HepG2 (cell line): Measurements from ENCODE around the gene THOC2. TPM values are rescaled to one million over a fixed set of nuclear protein-coding genes. Genes with fewer than 3 reads are reported as not detected.

ENCODE experiments used
- ATAC-seq: fragments of 200-7000 bp; cut with Tn5 transposase; 3 replicates; pipeline ENCODE4 v1.9.1; 2020; ENCODE audit warnings: mild to moderate bottlenecking, moderate library complexity
- BruUV-seq: library from RNA; stranded (reverse); fragments of 400-500 nt; replicated peaks from 2 replicates; lab custom pipeline; 2021; lab: Mats Ljungman, UMichigan
- CTCF ChIA-PET: fragments of 300-600 bp; formaldehyde crosslinking; extraction: SDS; loops from one replicate; lab custom pipeline; 2021; ENCODE audit warnings: low total read pairs, inconsistent platforms, low intra/inter-chr PET ratio; lab: Yijun Ruan, JAX
- POLR2A ChIA-PET: fragments of 350-600 bp; sonication (Branson Sonifier 250); formaldehyde crosslinking; loops from one replicate; lab custom pipeline; 2020; ENCODE audit warnings: antibody characterized with exemption, inconsistent platforms; lab: Yijun Ruan, JAX
- DNase-seq: peaks from one replicate; pipeline ENCODE4 v3.0.0-alpha.2; 2015; ENCODE audit warnings: low spot score
- FAIRE-seq: peaks from 3 replicates; lab custom pipeline; 2011; peaks lifted over from hg19 to GRCh38; lab: Jason Lieb, UNC
- H2AFZ ChIP-seq: one replicate; pipeline ENCODE4 v1.6.1; 2011; ENCODE audit warnings: low read length, inconsistent platforms
- H3K27ac ChIP-seq: fragments of 300-600 bp; 3 replicates; pipeline ENCODE4 v1.8.0; 2011; ENCODE audit warnings: mixed run types, mild to moderate bottlenecking, mixed read lengths, low read length, inconsistent platforms; ENCODE audit not compliant: insufficient read depth; ENCODE audit errors: extremely low read length
- H3K27me3 ChIP-seq, 2 experiments: fragments of 200-600 bp in 1 of 2; 2 replicates in 1 of 2; 3 replicates in 1 of 2; pipeline versions ENCODE4 v1.6.0 to v1.8.0; 2011; ENCODE audit warnings: low read length in 2 of 2, mild to moderate bottlenecking in 2 of 2, moderate library complexity in 2 of 2, inconsistent platforms in 1 of 2; ENCODE audit not compliant: insufficient read depth in 2 of 2, control insufficient read depth in 1 of 2
- H3K36me3 ChIP-seq, 2 experiments: fragments of 200-600 bp in 1 of 2; replicated peaks in 1 of 2; 2 replicates in 1 of 2; 3 replicates in 1 of 2; pipeline versions ENCODE4 v1.5.1 to v1.8.0; 2011; ENCODE audit warnings: low read length in 2 of 2, inconsistent platforms in 1 of 2; ENCODE audit not compliant: insufficient read depth in 2 of 2, control insufficient read depth in 1 of 2
- H3K4me1 ChIP-seq: 2 replicates; pipeline ENCODE4 v1.5.1; 2012; ENCODE audit warnings: low read length, inconsistent platforms; ENCODE audit not compliant: insufficient read depth
- H3K4me2 ChIP-seq: 2 replicates; pipeline ENCODE4 v1.6.0; 2011; ENCODE audit warnings: low read depth, low read length, inconsistent platforms
- H3K4me3 ChIP-seq, 3 experiments: fragments of 200-600 bp in 1 of 3; sonication (generic), shearing (Covaris generic) in 1 of 3; replicated peaks in 1 of 3; 2 replicates each; pipeline ENCODE4 v1.5.1; 2011 to 2016; ENCODE audit warnings: low read length in 3 of 3, inconsistent platforms in 2 of 3, low read depth in 2 of 3, mild to moderate bottlenecking in 2 of 3, control low read depth in 1 of 3, mixed read lengths in 1 of 3; ENCODE audit not compliant: insufficient read depth in 1 of 3
- H3K79me2 ChIP-seq: one replicate; pipeline ENCODE4 v1.6.1; 2011; ENCODE audit warnings: low read length, inconsistent platforms; ENCODE audit not compliant: insufficient read depth
- H3K9ac ChIP-seq: 2 replicates; pipeline ENCODE4 v1.6.0; 2011; ENCODE audit warnings: mild to moderate bottlenecking, low read depth, low read length, inconsistent platforms; ENCODE audit not compliant: insufficient read depth
- H3K9me3 ChIP-seq: 2 replicates; pipeline ENCODE4 v1.5.1; 2012; ENCODE audit warnings: mild to moderate bottlenecking, low read length
- H4K20me1 ChIP-seq: 2 replicates; pipeline ENCODE4 v1.6.0; 2011; ENCODE audit warnings: inconsistent platforms, mild to moderate bottlenecking, low read length, moderate library complexity; ENCODE audit not compliant: insufficient read depth
- ELK4 ChIP-seq: sonication (generic); formaldehyde crosslinking; IDR thresholded peaks from 2 replicates; pipeline ENCODE4 v1.9.0; 2021; ENCODE audit warnings: missing genetic modification reagents, borderline replicate concordance
- GATA4 ChIP-seq: sonication (generic); IDR thresholded peaks from 2 replicates; pipeline ENCODE4 v1.6.1; 2016; ENCODE audit warnings: antibody characterized with exemption, low read depth, borderline replicate concordance
- NCOA1 ChIP-seq: sonication (generic); formaldehyde crosslinking; IDR thresholded peaks from 2 replicates; pipeline ENCODE4 v1.9.0; 2021; ENCODE audit warnings: missing genetic modification reagents
- PCBP1 ChIP-seq: fragments of 200-400 bp; formaldehyde crosslinking; IDR thresholded peaks from 2 replicates; pipeline ENCODE4 v1.6.1; 2017; ENCODE audit warnings: mild to moderate bottlenecking, low read depth, low read length, borderline replicate concordance
- TCF7 ChIP-seq: sonication (generic); IDR thresholded peaks from 2 replicates; pipeline ENCODE4 v1.6.1; 2016; ENCODE audit warnings: antibody characterized with exemption, low read depth
- ZFAT ChIP-seq: sonication (generic); formaldehyde crosslinking; conservative IDR thresholded peaks from 2 replicates; pipeline ENCODE4 v1.8.1; 2023; ENCODE audit warnings: missing genetic modification reagents, inconsistent platforms
- ZNF276 ChIP-seq: sonication (generic); formaldehyde crosslinking; IDR thresholded peaks from 2 replicates; pipeline ENCODE4 v1.4.0; 2020; ENCODE audit warnings: mild to moderate bottlenecking, low read depth, missing genetic modification reagents
- ZNF407 ChIP-seq: sonication (generic); formaldehyde crosslinking; IDR thresholded peaks from one replicate; pipeline ENCODE4 v1.5.1; 2020; ENCODE audit warnings: mild to moderate bottlenecking, missing genetic modification reagents; ENCODE audit errors: not compliant biosample characterization
- ZNF607 ChIP-seq: sonication (generic); formaldehyde crosslinking; IDR thresholded peaks from 2 replicates; pipeline ENCODE4 v1.5.1; 2020; ENCODE audit warnings: missing genetic modification reagents, mild to moderate bottlenecking, borderline replicate concordance
- ZSCAN25 ChIP-seq: sonication (generic); formaldehyde crosslinking; IDR thresholded peaks from 2 replicates; pipeline ENCODE4 v1.8.0; 2022; ENCODE audit warnings: mild to moderate bottlenecking, missing genetic modification reagents
- WGBS: methylation state at CpG from one replicate; pipeline ENCODE4 v1.1.6; 2017; ENCODE audit warnings: low lambda C conversion rate; 5-methylcytosine and 5-hydroxymethylcytosine counted together
- in situ Hi-C: cut with HindIII; loops from 2 replicates; pipeline ENCODE4 v1.10.0; 2017; ENCODE audit warnings: low pct_unique_long_range_greater_than_20kb; ENCODE audit not compliant: extremely low pct_ligation_motif_present
- intact Hi-C: fragments of 100-400 bp; cut with micrococcal nuclease; formaldehyde crosslinking; loops from one replicate; pipeline ENCODE4 v1.10.0; 2022; ENCODE audit not compliant: unreplicated experiment
- polyA plus RNA-seq, 8 experiments: library from polyadenylated mRNA; depleted of rRNA in 3 of 8; stranded (reverse) in 7 of 8; unstranded in 1 of 8; fragments of >200 nt; fragmentation: Illumina TruSeq in 4 of 8; extraction: Trizol in 4 of 8; gene quantifications; 2 replicates each; pipeline versions ENCODE4 v1.2.1 to v1.2.3, GENCODE V29; 2011 to 2016; ENCODE audit warnings: low read depth in 4 of 8, missing spikeins in 1 of 8, mixed read lengths in 1 of 8; ENCODE audit not compliant: insufficient read depth in 1 of 8
- total RNA-seq, 5 experiments: library from RNA; depleted of rRNA; stranded (reverse); fragments of >200 nt; fragmentation: Illumina TruSeq; extraction: Trizol; gene quantifications; 2 replicates each; pipeline ENCODE4 v1.2.3, GENCODE V29; 2016; ENCODE audit warnings: low read depth in 1 of 5

THOC2 gene
- total and polyA plus RNA-seq, 2 of the 13 experiments (the other 11 are each of a cell fraction or from before 2014, with no cell fraction given) = 87.1 to 101 TPM

- TF ChIP-seq ZNF276 (CRISPR knock-in tag) = no peak
- TF ChIP-seq, all 625 proteins: peak for 0
These were observed 125.0 kb downstream of the THOC2 start (continued) for GRCh38 chrX:123607806-123608205.

GRCh38 chrX:123607270-123607669 is 125.6 kb downstream of the THOC2 start:
- H3K4me1 ChIP-seq = no peaks in the 10 kb centered on the region
- WGBS = 100% methylated on average over 1 of the region's 1 CpG
- no peak overlapping the region for H3K27ac ChIP-seq
- ChIA-PET POLR2A (no interaction called here), CTCF (no interaction called here)
- no peaks in the 10 kb centered on the region for H3K79me2 ChIP-seq
- H4K20me1 ChIP-seq = no peaks in the 10 kb centered on the region
- no peak for FAIRE-seq
- peaks cover 0 to 15% of the 10 kb centered on the region in 2 experiments; a peak in 3 of 5 replicates for H3K36me3 ChIP-seq
- intact Hi-C loops (no loop called here), in situ Hi-C loops (no loop called here)
- H3K27me3 ChIP-seq = no peaks in the 10 kb centered on the region
- BruUV-seq = no TSS peak
- no peaks in the 10 kb centered on the region for H3K9me3 ChIP-seq
- H2AFZ ChIP-seq = no peak overlapping the region
- H3K4me2 ChIP-seq = no peak overlapping the region
- no peak for ATAC-seq
- no peak overlapping the region for H3K4me3 ChIP-seq
- no peak for DNase-seq
- H3K9ac ChIP-seq = no peak overlapping the region
- TF ChIP-seq TCF7 (no peak), ZNF607 (CRISPR knock-in tag) (no peak), NCOA1 (CRISPR knock-in tag) (no peak), GATA4 (no peak), ELK4 (CRISPR knock-in tag) (no peak), PCBP1 (no peak), ZFAT (CRISPR knock-in tag) (no peak), ZSCAN25 (no peak), ZNF407 (CRISPR knock-in tag) (no peak)
